GM13977 (cell line): Measurements from ENCODE around the gene THSD4.

ENCODE experiments used
- DNase-seq: peaks from one replicate; pipeline ENCODE4 v3.0.0; 2012; ENCODE audit warnings: low spot score
- CTCF ChIP-seq: IDR thresholded peaks from 2 replicates; pipeline ENCODE4 v1.5.1; 2012; ENCODE audit warnings: mild to moderate bottlenecking, control low read depth; ENCODE audit not compliant: insufficient read depth; ENCODE audit errors: extremely low read depth, missing control alignments
- in situ Hi-C: fragments of 300-500 bp; cut with MboI; formaldehyde crosslinking; loops from one replicate; pipeline ENCODE4 v1.12.0; 2022; ENCODE audit warnings: low sequenced_read_pairs, low pct_unique_long_range_greater_than_20kb, mixed read lengths, inconsistent platforms; ENCODE audit not compliant: unreplicated experiment

The THSD4 gene

GRCh38 chr15:71425388-71425787 lies 310.1 kb downstream of the THSD4 start:
- no peak for TF ChIP-seq CTCF
- in situ Hi-C loops = loop anchor here (25.0 kb wide), 1 partner anchor 588 kb away; no protein-coding TSS in a partner anchor
- DNase-seq = no peak

GRCh38 chr15:71426792-71427191 lies 311.5 kb downstream of the THSD4 start:
- no peak for DNase-seq
- in situ Hi-C loops = loop anchor here (25.0 kb wide), 1 partner anchor 589 kb away; no protein-coding TSS in a partner anchor
- no peak for TF ChIP-seq CTCF

- no peak for DNase-seq
- TF ChIP-seq CTCF = no peak
- in situ Hi-C loops = loop anchor here (25.0 kb wide), 1 partner anchor 593 kb away; no protein-coding TSS in a partner anchor
Measured at GRCh38 chr15:71430782-71431181, 315.5 kb downstream of the THSD4 start.

GRCh38 chr15:71431343-71432336 lies 316.4 kb downstream of the THSD4 start:
- in situ Hi-C loops = loop anchor here (25.0 kb wide), 1 partner anchor 594 kb away; no protein-coding TSS in a partner anchor
- TF ChIP-seq CTCF = no peak
- no peak for DNase-seq

GRCh38 chr15:71433402-71433801 lies 318.1 kb downstream of the THSD4 start:
- TF ChIP-seq CTCF = no peak
- in situ Hi-C loops = loop anchor here (25.0 kb wide), 1 partner anchor 596 kb away; no protein-coding TSS in a partner anchor
- DNase-seq = no peak

GRCh38 chr15:71434774-71435173 lies 319.5 kb downstream of the THSD4 start:
- TF ChIP-seq CTCF = no peak
- DNase-seq = no peak
- in situ Hi-C loops = loop anchor here (25.0 kb wide), 1 partner anchor 597 kb away; no protein-coding TSS in a partner anchor
